Endometrial microvascular endothelial cells (primary cell): Measurements from ENCODE around the gene NTN1. TPM values are rescaled to one million over a fixed set of nuclear protein-coding genes. Genes with fewer than 3 reads are reported as not detected.

Experiments
- in situ Hi-C: cut with HindIII; loops from 2 replicates; pipeline ENCODE4 v1.10.0; 2017; ENCODE audit warnings: low sequenced_read_pairs, low pct_unique_long_range_greater_than_20kb; ENCODE audit errors: inconsistent ontology term
- total RNA-seq: library from RNA; depleted of rRNA; stranded (reverse); fragments of >200 nt; gene quantifications from one replicate; pipeline ENCODE4 v1.2.3, GENCODE V29; 2015; ENCODE audit errors: inconsistent ontology term

NTN1 gene
- total RNA-seq, 1 donor from 2014 or later, result not detected

DNA sequence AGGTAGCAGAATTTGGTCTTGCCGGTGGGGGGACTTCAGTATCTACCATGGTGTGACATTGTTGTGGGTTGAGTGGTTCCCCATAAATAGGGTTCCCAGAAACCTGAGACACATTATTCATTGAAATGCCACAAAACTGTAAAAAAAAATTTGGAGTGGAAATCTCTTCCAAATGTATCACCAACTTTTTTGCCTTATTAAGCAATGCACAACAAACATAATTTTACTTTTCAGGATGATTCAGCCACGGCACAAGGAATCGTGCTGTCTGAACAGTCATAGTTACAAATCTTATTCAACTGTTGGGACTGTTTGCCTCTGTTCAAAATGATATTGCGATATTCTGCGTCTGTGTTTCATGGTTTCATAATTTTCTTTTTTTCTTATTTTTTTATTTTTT, 181.2 kb downstream of the NTN1 start:
- in situ Hi-C loops, result no loop called here

- in situ Hi-C loops, result no loop called here
These were observed 182.6 kb downstream of the NTN1 start for GRCh38 chr17:9203771-9204425.

GRCh38 chr17:9204637-9205329, 183.5 kb downstream of the NTN1 start:
- in situ Hi-C loops, result no loop called here

DNA sequence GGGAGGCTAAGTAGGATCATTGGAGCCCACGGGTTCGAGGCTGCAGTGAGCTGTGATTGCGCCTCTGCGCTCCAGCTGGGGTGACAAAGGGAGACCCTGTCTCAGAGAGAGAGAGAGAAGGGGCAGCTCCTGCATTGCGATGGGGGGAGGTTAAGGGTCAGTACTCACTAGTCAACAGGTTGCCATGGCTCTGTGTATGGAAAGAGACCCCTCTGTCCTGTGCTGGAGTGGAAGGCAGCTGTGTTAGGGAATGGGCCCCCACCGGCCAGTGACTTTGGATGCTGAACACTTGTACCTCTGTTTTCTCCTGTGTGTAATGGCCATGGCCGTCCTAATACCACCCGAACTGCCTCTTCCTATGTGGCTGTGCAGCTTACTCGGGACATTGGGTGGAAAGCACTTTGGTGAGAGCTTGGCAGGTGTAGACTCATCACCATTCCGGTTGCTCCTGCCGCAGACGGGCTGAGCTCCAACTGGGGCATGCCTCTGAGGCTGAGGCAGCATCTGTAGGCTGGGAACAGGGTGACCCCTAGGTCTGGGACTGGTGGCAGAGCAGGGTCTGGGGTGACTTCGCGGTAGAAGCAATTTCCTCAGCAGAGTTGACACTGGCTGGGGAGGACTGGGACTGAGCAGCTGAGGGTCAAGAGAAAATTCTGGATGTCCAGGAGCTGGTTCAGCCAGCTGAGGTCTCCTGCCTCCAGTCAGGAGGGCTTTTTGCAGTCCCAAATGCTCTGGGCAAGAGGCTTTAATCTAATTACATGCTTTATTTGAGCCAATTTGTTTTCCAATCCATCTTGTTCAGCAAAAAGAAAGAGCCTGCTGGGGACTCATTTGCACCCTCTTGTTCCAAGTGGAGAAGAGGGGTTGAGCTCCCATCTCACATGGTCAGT, 184.5 kb downstream of the NTN1 start:
- in situ Hi-C loops, result no loop called here

- in situ Hi-C loops, result no loop called here
These were observed 185.0 kb downstream of the NTN1 start for GRCh38 chr17:9206410-9206703.

DNA sequence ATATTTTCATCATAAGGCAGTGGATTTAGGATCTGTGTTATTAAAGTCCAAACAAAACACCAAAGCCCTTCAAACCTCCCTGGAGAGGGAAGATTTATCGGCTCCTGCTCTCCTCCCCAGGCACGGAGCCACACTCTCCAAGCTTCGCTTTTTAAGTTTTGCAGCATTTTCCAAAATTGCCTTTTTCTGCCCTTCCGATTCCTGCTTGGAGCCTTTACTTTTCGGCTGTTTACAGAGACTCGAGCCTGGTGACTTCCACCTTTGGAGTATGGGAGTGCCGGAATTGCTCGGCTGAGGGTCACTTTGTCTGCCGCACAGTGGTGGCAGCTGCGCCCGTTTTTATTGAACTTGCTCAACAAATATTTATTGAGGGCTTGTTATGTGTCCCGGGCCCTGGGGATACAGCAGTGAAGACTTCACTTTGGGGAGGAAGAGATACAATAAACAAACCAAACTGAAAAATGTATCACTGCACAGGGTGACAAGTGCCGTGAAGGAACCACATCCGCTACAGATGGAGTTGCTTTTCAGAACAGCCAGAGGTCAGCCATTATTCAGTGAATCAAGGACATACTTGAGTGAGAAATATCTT, 185.5 kb downstream of the NTN1 start:
- in situ Hi-C loops, result no loop called here

GRCh38 chr17:9208381-9209105, 187.2 kb downstream of the NTN1 start:
- in situ Hi-C loops, result no loop called here

DNA sequence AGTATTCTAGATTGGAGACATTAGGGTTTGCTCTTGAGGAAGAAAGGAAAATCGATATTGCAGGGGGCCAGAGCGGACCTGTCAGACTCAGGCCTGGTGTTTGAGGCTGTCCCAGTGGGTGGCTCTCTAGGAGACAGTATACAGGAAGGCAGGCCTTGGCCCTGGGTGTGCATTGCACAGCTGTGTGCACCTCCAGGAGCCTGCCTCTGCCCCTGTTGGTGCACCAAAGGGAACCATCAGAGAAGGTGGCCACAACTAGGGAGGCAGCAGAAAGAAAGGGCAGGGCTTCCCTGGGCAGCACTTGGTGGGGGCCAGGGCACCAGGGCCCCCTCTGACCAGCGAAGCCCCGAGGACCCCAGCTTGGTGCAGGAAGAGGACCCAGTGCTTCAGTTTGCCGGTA, 188.0 kb downstream of the NTN1 start:
- in situ Hi-C loops, result no loop called here

- in situ Hi-C loops, result no loop called here
These were observed 188.6 kb downstream of the NTN1 start for GRCh38 chr17:9209781-9210370.

- in situ Hi-C loops, result no loop called here
These were observed 189.9 kb downstream of the NTN1 start for GRCh38 chr17:9211133-9211765.

- in situ Hi-C loops, result no loop called here
These were observed 191.3 kb downstream of the NTN1 start for GRCh38 chr17:9212376-9213302.

DNA sequence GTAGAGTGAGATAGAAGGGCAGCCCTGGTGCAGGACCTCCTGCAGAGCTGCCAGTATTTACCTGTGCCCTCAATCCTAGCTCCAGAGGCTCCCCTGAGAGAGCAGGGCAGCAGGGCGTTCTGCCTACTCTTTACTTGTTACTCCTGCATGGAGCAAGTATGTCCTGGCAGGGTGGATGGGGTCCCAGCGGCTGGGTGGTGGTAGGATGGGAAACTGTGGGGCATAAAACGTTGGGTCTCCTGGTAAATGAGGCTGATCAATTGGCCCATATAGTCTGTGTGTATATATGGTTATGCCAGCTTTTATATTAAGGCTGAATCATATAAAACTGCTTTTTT, 192.0 kb downstream of the NTN1 start:
- in situ Hi-C loops, result no loop called here

GRCh38 chr17:9215465-9215864, 194.2 kb downstream of the NTN1 start:
- in situ Hi-C loops, result no loop called here

GRCh38 chr17:9217151-9218056, 196.1 kb downstream of the NTN1 start:
- in situ Hi-C loops, result no loop called here

GRCh38 chr17:9218064-9218635, 196.8 kb downstream of the NTN1 start:
- in situ Hi-C loops, result no loop called here

DNA sequence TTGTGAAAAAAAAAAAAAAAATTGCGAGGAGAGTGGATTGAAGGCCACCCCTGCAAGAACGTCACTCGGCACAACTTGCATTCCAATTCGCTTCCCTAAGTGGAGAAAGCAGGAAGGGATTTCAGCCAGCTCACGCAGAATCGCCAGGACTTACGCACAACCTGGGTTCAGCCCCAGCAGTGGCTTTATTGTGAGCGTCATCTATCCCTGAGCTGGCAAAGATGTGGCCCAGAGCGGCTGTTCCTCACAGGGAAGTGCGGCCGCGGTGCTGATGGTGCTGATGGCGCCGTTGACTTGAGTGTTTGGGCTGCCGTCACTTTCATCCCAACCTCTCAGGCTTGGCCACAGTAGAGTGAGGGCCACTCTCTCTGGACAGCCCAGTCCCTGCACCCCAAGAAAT, 197.6 kb downstream of the NTN1 start:
- in situ Hi-C loops, result no loop called here
